ENCODE measurements around the gene SRRM1. TPM values are rescaled to one million over a fixed set of nuclear protein-coding genes. Genes with fewer than 3 reads are reported as not detected.

The SRRM1 gene
- total RNA-seq, 2 experiments from 2014 or later = 294 TPM

GRCh38 chr1:24635195-24635843 lies 7.8 kb upstream of the SRRM1 start:
- H3K4me1 Mint-ChIP-seq = peaks cover 15% of the 10 kb centered on the region
- H3K36me3 Mint-ChIP-seq = no peaks in the 10 kb centered on the region
- no peaks in the 10 kb centered on the region for H3K9me3 Mint-ChIP-seq
- H3K27ac Mint-ChIP-seq = no peak overlapping the region
- peaks cover 6% of the 10 kb centered on the region for H3K27me3 Mint-ChIP-seq
- no peak overlapping the region for H3K4me3 Mint-ChIP-seq
- DNase-seq = no peak

- Mint-ChIP-seq H3K4me3 (no peak overlapping the region), H3K27ac (no peak overlapping the region), H3K36me3 (no peaks in the 10 kb centered on the region), H3K4me1 (peaks cover 22% of the 10 kb centered on the region), H3K27me3 (no peaks in the 10 kb centered on the region), H3K9me3 (no peaks in the 10 kb centered on the region)
- DNase-seq = no peak
Measured at GRCh38 chr1:24636661-24637357, 6.3 kb upstream of the SRRM1 start.

- Mint-ChIP-seq H3K27ac (no peak overlapping the region), H3K4me1 (peaks cover 22% of the 10 kb centered on the region)
Measured at GRCh38 chr1:24639094-24639493, 4.0 kb upstream of the SRRM1 start.

GRCh38 chr1:24639881-24640280 lies 3.2 kb upstream of the SRRM1 start:
- no peak overlapping the region for H3K4me3 Mint-ChIP-seq
- H3K27ac Mint-ChIP-seq = no peak overlapping the region
- no peaks in the 10 kb centered on the region for H3K27me3 Mint-ChIP-seq
- H3K4me1 Mint-ChIP-seq = peaks cover 30% of the 10 kb centered on the region
- H3K9me3 Mint-ChIP-seq = no peaks in the 10 kb centered on the region
- no peak for DNase-seq
- H3K36me3 Mint-ChIP-seq = peaks cover 10% of the 10 kb centered on the region

More at GRCh38 chr1:24639094-24639493, 4.0 kb upstream of the SRRM1 start:
- Mint-ChIP-seq H3K36me3 (peaks cover 2% of the 10 kb centered on the region), H3K27me3 (no peaks in the 10 kb centered on the region), H3K4me3 (no peak overlapping the region), H3K9me3 (no peaks in the 10 kb centered on the region)
- DNase-seq = no peak

- Mint-ChIP-seq H3K4me1 (peaks cover 33% of the 10 kb centered on the region), H3K4me3 (no peak overlapping the region), H3K27me3 (no peaks in the 10 kb centered on the region), H3K36me3 (peaks cover 14% of the 10 kb centered on the region), H3K27ac (peak overlapping the region; percentile 96), H3K9me3 (no peaks in the 10 kb centered on the region)
- no peak for DNase-seq
Measured at GRCh38 chr1:24640288-24640687, 2.8 kb upstream of the SRRM1 start.

- peak; percentile 66 for DNase-seq
- peak overlapping the region; percentile 96 for H3K27ac Mint-ChIP-seq
- peak overlapping the region; percentile 83 for H3K4me3 Mint-ChIP-seq
- H3K36me3 Mint-ChIP-seq = peaks cover 24% of the 10 kb centered on the region
- H3K27me3 Mint-ChIP-seq = no peaks in the 10 kb centered on the region
- peaks cover 37% of the 10 kb centered on the region for H3K4me1 Mint-ChIP-seq
- H3K9me3 Mint-ChIP-seq = no peaks in the 10 kb centered on the region
Measured at GRCh38 chr1:24641646-24642151, 1.4 kb upstream of the SRRM1 start.

GRCh38 chr1:24643363-24644099 lies 429 bp downstream of the SRRM1 start:
- peaks cover 50% of the 10 kb centered on the region for H3K4me1 Mint-ChIP-seq
- no peaks in the 10 kb centered on the region for H3K9me3 Mint-ChIP-seq
- no peaks in the 10 kb centered on the region for H3K27me3 Mint-ChIP-seq
- peak overlapping the region; percentile 91 for H3K27ac Mint-ChIP-seq
- peaks cover 35% of the 10 kb centered on the region for H3K36me3 Mint-ChIP-seq
- peak; percentile 64 for DNase-seq
- H3K4me3 Mint-ChIP-seq = peak overlapping the region; percentile 83

GRCh38 chr1:24644100-24644384 lies 940 bp downstream of the SRRM1 start:
- H3K4me3 Mint-ChIP-seq = peak overlapping the region; percentile 83
- H3K9me3 Mint-ChIP-seq = no peaks in the 10 kb centered on the region
- peaks cover 38% of the 10 kb centered on the region for H3K36me3 Mint-ChIP-seq
- peak; percentile 22 for DNase-seq
- H3K27ac Mint-ChIP-seq = peak overlapping the region; percentile 91
- no peaks in the 10 kb centered on the region for H3K27me3 Mint-ChIP-seq
- H3K4me1 Mint-ChIP-seq = peaks cover 54% of the 10 kb centered on the region

GRCh38 chr1:24648919-24649318 lies 5.8 kb downstream of the SRRM1 start:
- Mint-ChIP-seq H3K4me1 (peaks cover 61% of the 10 kb centered on the region), H3K9me3 (no peaks in the 10 kb centered on the region), H3K27me3 (no peaks in the 10 kb centered on the region), H3K27ac (peak overlapping the region; percentile 56), H3K4me3 (no peak overlapping the region), H3K36me3 (peaks cover 69% of the 10 kb centered on the region)
- DNase-seq = no peak

- DNase-seq = no peak
- no peak overlapping the region for H3K27ac Mint-ChIP-seq
- H3K27me3 Mint-ChIP-seq = no peaks in the 10 kb centered on the region
- no peak overlapping the region for H3K4me3 Mint-ChIP-seq
- H3K4me1 Mint-ChIP-seq = peaks cover 38% of the 10 kb centered on the region
- peaks cover 56% of the 10 kb centered on the region for H3K36me3 Mint-ChIP-seq
- H3K9me3 Mint-ChIP-seq = no peaks in the 10 kb centered on the region
Measured at GRCh38 chr1:24652382-24652781, 9.3 kb downstream of the SRRM1 start.

- Mint-ChIP-seq H3K27ac (peak overlapping the region; percentile 34), H3K4me1 (peaks cover 32% of the 10 kb centered on the region)
Measured at GRCh38 chr1:24654010-24654409, 10.9 kb downstream of the SRRM1 start.

GRCh38 chr1:24656046-24656445 lies 12.9 kb downstream of the SRRM1 start:
- H3K4me1 Mint-ChIP-seq = peaks cover 36% of the 10 kb centered on the region
- no peak for DNase-seq
- no peak overlapping the region for H3K4me3 Mint-ChIP-seq
- H3K27ac Mint-ChIP-seq = no peak overlapping the region
- no peaks in the 10 kb centered on the region for H3K9me3 Mint-ChIP-seq
- H3K27me3 Mint-ChIP-seq = no peaks in the 10 kb centered on the region
- peaks cover 54% of the 10 kb centered on the region for H3K36me3 Mint-ChIP-seq

More at GRCh38 chr1:24654010-24654409, 10.9 kb downstream of the SRRM1 start:
- Mint-ChIP-seq H3K9me3 (no peaks in the 10 kb centered on the region), H3K36me3 (peaks cover 54% of the 10 kb centered on the region), H3K4me3 (no peak overlapping the region), H3K27me3 (no peaks in the 10 kb centered on the region)
- no peak for DNase-seq

- no peaks in the 10 kb centered on the region for H3K9me3 Mint-ChIP-seq
- no peak overlapping the region for H3K27ac Mint-ChIP-seq
- H3K36me3 Mint-ChIP-seq = peaks cover 46% of the 10 kb centered on the region
- no peaks in the 10 kb centered on the region for H3K27me3 Mint-ChIP-seq
- H3K4me1 Mint-ChIP-seq = peaks cover 33% of the 10 kb centered on the region
- no peak for DNase-seq
- H3K4me3 Mint-ChIP-seq = no peak overlapping the region
Measured at GRCh38 chr1:24657781-24658180, 14.7 kb downstream of the SRRM1 start.

- H3K9me3 Mint-ChIP-seq = no peaks in the 10 kb centered on the region
- peak overlapping the region; percentile 52 for H3K27ac Mint-ChIP-seq
- DNase-seq = no peak
- peaks cover 29% of the 10 kb centered on the region for H3K4me1 Mint-ChIP-seq
- H3K36me3 Mint-ChIP-seq = peaks cover 42% of the 10 kb centered on the region
- no peak overlapping the region for H3K4me3 Mint-ChIP-seq
- no peaks in the 10 kb centered on the region for H3K27me3 Mint-ChIP-seq
Measured at GRCh38 chr1:24659166-24659904, 16.2 kb downstream of the SRRM1 start.

All from activated naive CD8-positive, alpha-beta T cell treated with anti-CD3 and anti-CD28 coated beads for 36 hours (primary cell).